Activated naive CD4-positive, alpha-beta T cell treated with anti-CD3 and anti-CD28 coated beads, Interleukin-2, amount 50 U/mL, for 72 hours (primary cell): ENCODE results near the gene ERBB4. TPM values are rescaled to one million over a fixed set of nuclear protein-coding genes. Genes with fewer than 3 reads are reported as not detected.
A peak's percentile ranks its signal among the peaks of the same experiment; 100 is the strongest.
"Not testable (repeated sequence)": the region's sequence is repeated elsewhere in the genome, so short reads cannot be mapped to it uniquely, and the experiment has no call there.

Experiments
- ATAC-seq, 2 donors: fragments of 150-1000 bp; cut with Tn5 transposase; 2 replicates each; pipeline ENCODE4 v1.10.0; 2021; ENCODE audit warnings: mild to moderate bottlenecking in 2 of 2, moderate library complexity in 2 of 2
- DNase-seq, 2 donors: peaks; one replicate each; pipeline ENCODE4 v3.0.0; 2021 to 2022; ENCODE audit warnings: low spot score in 2 of 2
- H3K27ac Mint-ChIP-seq, 2 donors: one replicate each; pipeline ENCODE4 v1.8.0; 2022; ENCODE audit warnings: mild to moderate bottlenecking in 2 of 2, mixed read lengths in 2 of 2
- H3K36me3 Mint-ChIP-seq, 2 donors: one replicate each; pipeline ENCODE4 v1.8.0; 2022; ENCODE audit warnings: mixed read lengths in 2 of 2
- H3K9me3 Mint-ChIP-seq, 2 donors: one replicate each; pipeline ENCODE4 v1.8.0; 2022; ENCODE audit warnings: mixed read lengths in 2 of 2
- total RNA-seq, 2 donors: library from RNA; stranded (reverse); gene quantifications; one replicate each; pipeline ENCODE4 v1.2.3, GENCODE V29; 2022

Gene ERBB4
- total RNA-seq, 2 donors from 2014 or later = not detected

GRCh38 chr2:211748339-211748738 is 790.3 kb downstream of the ERBB4 start:
- no peak overlapping the region for H3K27ac Mint-ChIP-seq
- DNase-seq (no peak), ATAC-seq (no peak)
- no peaks in the 10 kb centered on the region for H3K9me3 Mint-ChIP-seq
- no peaks in the 10 kb centered on the region for H3K36me3 Mint-ChIP-seq

- H3K36me3 Mint-ChIP-seq = no peaks in the 10 kb centered on the region
- H3K9me3 Mint-ChIP-seq = no peaks in the 10 kb centered on the region
- no peak overlapping the region for H3K27ac Mint-ChIP-seq
- DNase-seq = peak in 1 of 2 donors; percentile 22
- peak in 1 of 2 donors; percentile 63 for ATAC-seq
Observed at GRCh38 chr2:211745295-211746097, 793.1 kb downstream of the ERBB4 start.

- Mint-ChIP-seq H3K27ac (no peak overlapping the region), H3K9me3 (no peaks in the 10 kb centered on the region), H3K36me3 (no peaks in the 10 kb centered on the region)
- no peak for DNase-seq
- ATAC-seq = no peak
Observed at GRCh38 chr2:211744379-211744778, 794.2 kb downstream of the ERBB4 start.

GRCh38 chr2:211741966-211742365 is 796.6 kb downstream of the ERBB4 start:
- Mint-ChIP-seq H3K27ac (no peak overlapping the region), H3K36me3 (no peaks in the 10 kb centered on the region), H3K9me3 (no peaks in the 10 kb centered on the region)
- no peak for DNase-seq
- ATAC-seq = no peak

DNA sequence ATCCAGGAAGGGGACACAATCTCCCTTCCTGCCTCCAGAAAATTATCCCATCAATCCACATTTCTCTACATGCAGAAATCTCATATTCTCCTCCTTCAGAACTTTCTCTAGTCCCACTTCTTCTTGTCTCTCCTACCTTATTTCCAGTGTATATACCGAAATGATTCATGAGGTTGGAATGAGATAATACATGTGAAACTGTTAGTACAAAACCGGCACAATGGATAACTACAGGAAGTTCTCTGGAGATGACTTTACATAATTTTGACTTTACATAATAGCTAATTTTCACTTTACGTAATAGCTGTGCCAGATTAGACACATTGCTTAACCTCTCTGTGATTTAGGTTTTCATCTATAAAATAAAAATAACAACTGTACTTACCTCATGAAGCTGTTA is 801.3 kb downstream of the ERBB4 start:
- Mint-ChIP-seq H3K9me3 (no peaks in the 10 kb centered on the region), H3K36me3 (no peaks in the 10 kb centered on the region), H3K27ac (no peak overlapping the region)
- DNase-seq = no peak
- ATAC-seq = no peak

GRCh38 chr2:211730215-211730614 is 808.4 kb downstream of the ERBB4 start:
- no peaks in the 10 kb centered on the region for H3K36me3 Mint-ChIP-seq
- DNase-seq (no peak), ATAC-seq (no peak)
- H3K27ac Mint-ChIP-seq = no peak overlapping the region
- peaks cover 0 to 4% of the 10 kb centered on the region in 2 donors for H3K9me3 Mint-ChIP-seq

GRCh38 chr2:211729433-211729832 is 809.2 kb downstream of the ERBB4 start:
- ATAC-seq (no peak), DNase-seq (no peak)
- Mint-ChIP-seq H3K36me3 (no peaks in the 10 kb centered on the region), H3K27ac (no peak overlapping the region), H3K9me3 (peaks cover 0 to 4% of the 10 kb centered on the region in 2 donors)

- ATAC-seq (no peak), DNase-seq (no peak)
- Mint-ChIP-seq H3K27ac (no peak overlapping the region), H3K9me3 (no peaks in the 10 kb centered on the region), H3K36me3 (no peaks in the 10 kb centered on the region)
Observed at GRCh38 chr2:211724933-211725332, 813.7 kb downstream of the ERBB4 start.

- Mint-ChIP-seq H3K27ac (no peak overlapping the region), H3K9me3 (no peaks in the 10 kb centered on the region), H3K36me3 (no peaks in the 10 kb centered on the region)
- DNase-seq (no peak), ATAC-seq (no peak)
Observed at GRCh38 chr2:211723398-211723797, 815.2 kb downstream of the ERBB4 start.

- no peak for ATAC-seq
- H3K27ac Mint-ChIP-seq = no peak overlapping the region
- H3K9me3 Mint-ChIP-seq = no peaks in the 10 kb centered on the region
- no peaks in the 10 kb centered on the region for H3K36me3 Mint-ChIP-seq
- no peak for DNase-seq
Observed at GRCh38 chr2:211722928-211723327, 815.7 kb downstream of the ERBB4 start.

- ATAC-seq = not testable (repeated sequence)
Observed at GRCh38 chr2:211721874-211722273, 816.7 kb downstream of the ERBB4 start.

DNA sequence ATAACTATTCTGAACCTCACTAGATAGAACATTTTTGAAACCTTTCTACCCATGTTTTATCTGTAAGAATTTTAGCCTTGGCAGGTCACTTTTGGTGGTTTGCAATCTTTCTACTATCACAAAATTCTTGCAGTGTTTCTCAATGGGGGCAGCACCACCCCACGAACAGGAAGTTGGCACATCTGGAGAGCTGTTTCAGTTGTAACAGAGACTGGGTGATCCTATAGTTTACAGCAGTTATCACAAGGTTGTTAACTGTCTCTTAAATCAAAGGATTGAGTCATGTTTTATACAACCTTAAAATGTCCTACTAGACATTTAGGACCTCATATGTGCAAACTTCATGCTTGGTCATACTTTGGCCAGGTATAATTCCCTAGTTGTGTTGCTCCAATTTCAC is 829.2 kb downstream of the ERBB4 start:
- H3K36me3 Mint-ChIP-seq = no peaks in the 10 kb centered on the region
- H3K27ac Mint-ChIP-seq = no peak overlapping the region
- no peaks in the 10 kb centered on the region for H3K9me3 Mint-ChIP-seq
- ATAC-seq (no peak), DNase-seq (no peak)

More at GRCh38 chr2:211721874-211722273, 816.7 kb downstream of the ERBB4 start:
- H3K9me3 Mint-ChIP-seq, H3K36me3 Mint-ChIP-seq, H3K27ac Mint-ChIP-seq, DNase-seq: not testable (repeated sequence)

DNA sequence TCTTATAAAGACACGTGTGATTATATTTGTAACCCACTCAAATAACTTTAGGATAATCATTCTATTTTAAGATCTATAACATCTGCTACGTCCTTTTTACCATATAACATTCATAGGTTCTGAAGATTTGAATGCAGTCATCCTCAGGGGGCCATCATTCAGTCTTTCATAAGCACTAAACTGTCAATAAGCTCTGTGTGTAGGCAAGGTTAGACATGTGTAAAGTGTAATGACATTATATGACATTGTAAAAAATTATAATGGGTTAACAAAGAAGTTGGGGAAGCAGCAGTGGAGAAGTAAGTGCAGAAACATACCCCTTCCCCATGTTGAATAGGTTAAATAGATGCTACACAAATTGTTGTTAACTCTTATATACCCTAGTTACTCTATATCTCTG is 845.9 kb downstream of the ERBB4 start:
- Mint-ChIP-seq H3K9me3 (peaks cover 8 to 9% of the 10 kb centered on the region in 2 donors), H3K27ac (no peak overlapping the region), H3K36me3 (no peaks in the 10 kb centered on the region)
- no peak for DNase-seq
- no peak for ATAC-seq

GRCh38 chr2:211690736-211691135 is 847.9 kb downstream of the ERBB4 start:
- Mint-ChIP-seq H3K36me3 (no peaks in the 10 kb centered on the region), H3K9me3 (peaks cover 8 to 14% of the 10 kb centered on the region in 2 donors), H3K27ac (no peak overlapping the region)
- ATAC-seq (no peak), DNase-seq (no peak)

GRCh38 chr2:211688196-211688595 is 850.4 kb downstream of the ERBB4 start:
- peaks cover 12 to 19% of the 10 kb centered on the region in 2 donors for H3K9me3 Mint-ChIP-seq
- DNase-seq (no peak), ATAC-seq (no peak)
- no peaks in the 10 kb centered on the region for H3K36me3 Mint-ChIP-seq
- H3K27ac Mint-ChIP-seq = no peak overlapping the region

DNA sequence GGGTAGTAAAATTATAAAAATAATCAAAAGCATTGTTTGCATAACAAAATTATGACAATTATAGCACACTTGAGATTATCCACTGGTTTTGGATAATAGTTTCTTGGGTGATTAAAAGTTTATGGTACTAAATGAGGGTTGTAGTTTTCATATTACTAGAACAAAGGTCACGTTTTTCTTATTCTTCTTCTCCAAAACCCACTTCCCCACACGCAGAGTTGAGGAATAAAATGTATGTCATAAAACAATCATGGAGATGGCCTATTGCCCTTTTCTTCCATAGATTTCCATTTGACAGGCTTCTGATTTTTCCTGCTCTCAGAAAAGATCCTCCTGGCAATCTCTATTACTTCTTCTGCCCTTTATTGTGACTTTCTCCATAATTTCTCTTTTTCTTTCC is 863.9 kb downstream of the ERBB4 start:
- DNase-seq = no peak
- no peaks in the 10 kb centered on the region for H3K9me3 Mint-ChIP-seq
- ATAC-seq = no peak
- H3K27ac Mint-ChIP-seq = no peak overlapping the region
- no peaks in the 10 kb centered on the region for H3K36me3 Mint-ChIP-seq

DNA sequence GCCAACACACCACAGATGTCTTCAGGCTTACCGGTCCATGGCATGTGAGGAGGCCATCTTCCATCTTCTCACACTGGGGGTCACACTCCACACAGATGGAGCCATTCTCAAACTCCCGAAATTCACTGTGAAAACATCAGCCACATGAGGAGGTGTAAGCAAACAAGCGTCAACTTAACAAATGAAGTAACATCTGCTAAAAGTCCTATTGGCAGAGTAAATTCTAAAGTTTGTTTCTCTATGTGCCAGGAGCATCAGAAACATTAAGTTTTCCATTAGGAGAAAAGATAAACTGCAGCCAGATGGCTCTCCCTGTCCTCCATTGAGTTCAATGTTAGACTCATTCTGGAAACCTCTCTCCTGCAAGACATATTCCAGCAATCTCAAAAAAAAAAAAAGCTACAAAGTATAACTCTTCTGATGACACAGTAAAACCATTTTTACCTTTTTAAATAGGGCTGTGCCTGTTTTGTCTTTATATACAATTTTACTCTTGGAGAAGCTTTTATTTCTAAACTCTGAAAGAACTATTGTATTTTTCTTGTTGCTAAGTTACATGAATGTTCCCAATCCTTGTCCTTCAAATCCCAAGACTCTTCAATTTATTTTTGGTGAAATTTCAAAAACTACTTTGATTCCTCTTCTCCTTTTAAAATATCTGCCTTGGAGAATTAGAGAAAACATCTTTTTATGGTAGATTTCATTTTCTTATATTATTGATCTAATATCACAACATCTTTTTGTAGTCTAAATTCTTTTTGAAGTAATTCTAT is 865.3 kb downstream of the ERBB4 start:
- H3K27ac Mint-ChIP-seq = no peak overlapping the region
- no peaks in the 10 kb centered on the region for H3K36me3 Mint-ChIP-seq
- ATAC-seq (no peak), DNase-seq (no peak)
- H3K9me3 Mint-ChIP-seq = no peaks in the 10 kb centered on the region

DNA sequence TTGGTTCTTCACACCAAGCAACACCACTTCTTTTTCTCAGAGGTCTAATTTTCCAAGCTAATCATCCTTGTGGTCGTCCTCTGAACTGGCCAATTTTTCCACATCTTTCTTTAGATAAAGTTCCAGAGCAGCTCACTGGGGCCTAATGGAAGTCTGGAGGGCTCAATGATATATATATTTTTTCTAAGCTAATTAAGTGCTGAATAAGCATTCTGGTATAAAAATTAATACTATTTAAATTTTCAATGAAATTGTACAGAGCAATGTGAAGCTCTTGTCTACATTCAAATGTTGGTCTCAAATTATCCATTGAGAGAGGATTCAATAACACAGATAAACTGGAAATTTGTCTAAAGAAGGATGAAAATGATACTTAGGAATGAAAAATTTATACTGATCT is 866.6 kb downstream of the ERBB4 start:
- no peaks in the 10 kb centered on the region for H3K9me3 Mint-ChIP-seq
- H3K27ac Mint-ChIP-seq = no peak overlapping the region
- ATAC-seq (no peak), DNase-seq (no peak)
- H3K36me3 Mint-ChIP-seq = no peaks in the 10 kb centered on the region
